Naive thymus-derived CD4-positive, alpha-beta T cell (primary cell): ENCODE measurements around the gene SRR. TPM values are rescaled to one million over a fixed set of nuclear protein-coding genes. Genes with fewer than 3 reads are reported as not detected.
"Not testable (repeated sequence)": the region's sequence is repeated elsewhere in the genome, so short reads cannot be mapped to it uniquely, and the experiment has no call there.

ENCODE experiments used
- ATAC-seq: fragments of 150-1000 bp; cut with Tn5 transposase; 2 replicates; pipeline ENCODE4 v1.10.0; 2021; ENCODE audit warnings: mild to moderate bottlenecking, moderate library complexity
- CTCF ChIA-PET: fragments of 350-600 bp; sonication (Branson Sonifier 250); formaldehyde crosslinking; loops from one replicate; lab custom pipeline; 2021; ENCODE audit warnings: antibody characterized with exemption; lab: Charles Lee
- POLR2A ChIA-PET: fragments of 350-600 bp; sonication (Branson Sonifier 250); formaldehyde crosslinking; loops from one replicate; lab custom pipeline; 2021; ENCODE audit warnings: antibody characterized with exemption, inconsistent platforms; lab: Charles Lee
- DNase-seq, 9 donors: peaks; one replicate each; pipeline versions ENCODE4 v3.0.0 to v3.0.0-alpha.2; 2020 to 2022; ENCODE audit warnings: mixed read lengths in 1 of 9
- H3K27ac ChIP-seq: one replicate; pipeline ENCODE4 v1.7.0; 2013; ENCODE audit warnings: mild to moderate bottlenecking, low read depth, low read length, moderate library complexity
- H3K27me3 ChIP-seq, 2 donors: one replicate each; pipeline ENCODE4 v1.7.0; 2013; ENCODE audit warnings: low read length in 2 of 2, mild to moderate bottlenecking in 2 of 2, moderate library complexity in 2 of 2; ENCODE audit not compliant: control insufficient read depth in 2 of 2, insufficient read depth in 2 of 2
- H3K36me3 ChIP-seq, 3 experiments: 1 replicate in 2 of 3; 2 replicates in 1 of 3; pipeline ENCODE4 v1.7.0; 2013; ENCODE audit warnings: low read length in 3 of 3, mild to moderate bottlenecking in 3 of 3, moderate library complexity in 1 of 3; ENCODE audit not compliant: insufficient read depth in 3 of 3, control insufficient read depth in 2 of 3
- H3K4me1 ChIP-seq, 2 donors: one replicate each; pipeline ENCODE4 v1.7.0; 2013; ENCODE audit warnings: low read length in 2 of 2, mild to moderate bottlenecking in 2 of 2, moderate library complexity in 1 of 2; ENCODE audit not compliant: control insufficient read depth in 2 of 2, insufficient read depth in 2 of 2
- H3K4me3 ChIP-seq: 2 replicates; pipeline ENCODE4 v1.7.0; 2013; ENCODE audit warnings: mild to moderate bottlenecking, low read length
- H3K9me3 ChIP-seq, 3 experiments: 1 replicate in 2 of 3; 2 replicates in 1 of 3; pipeline ENCODE4 v1.7.0; 2013; ENCODE audit warnings: low read length in 3 of 3; ENCODE audit not compliant: control insufficient read depth in 2 of 3
- H3K27ac Mint-ChIP-seq, 9 donors: one replicate each; pipeline ENCODE4 v1.8.0; 2020 to 2022; ENCODE audit warnings: mixed read lengths in 9 of 9, mild to moderate bottlenecking in 8 of 9, moderate library complexity in 5 of 9, inconsistent platforms in 2 of 9
- H3K27me3 Mint-ChIP-seq, 5 donors: one replicate each; pipeline ENCODE4 v1.8.0; 2021 to 2022; ENCODE audit warnings: mixed read lengths in 5 of 5, mild to moderate bottlenecking in 1 of 5
- H3K36me3 Mint-ChIP-seq, 5 donors: one replicate each; pipeline ENCODE4 v1.8.0; 2020 to 2022; ENCODE audit warnings: mixed read lengths in 5 of 5, mild to moderate bottlenecking in 3 of 5, inconsistent platforms in 1 of 5
- H3K4me1 Mint-ChIP-seq, 7 donors: one replicate each; pipeline ENCODE4 v1.8.0; 2020 to 2022; ENCODE audit warnings: mixed read lengths in 7 of 7, mild to moderate bottlenecking in 3 of 7, inconsistent platforms in 1 of 7
- H3K4me3 Mint-ChIP-seq, 10 donors: one replicate each; pipeline ENCODE4 v1.8.0; 2020 to 2022; ENCODE audit warnings: mild to moderate bottlenecking in 10 of 10, mixed read lengths in 10 of 10, moderate library complexity in 6 of 10, inconsistent platforms in 2 of 10
- H3K9me3 Mint-ChIP-seq, 11 donors: one replicate each; pipeline ENCODE4 v1.8.0; 2020 to 2022; ENCODE audit warnings: mixed read lengths in 11 of 11, mild to moderate bottlenecking in 4 of 11, inconsistent platforms in 1 of 11, moderate library complexity in 1 of 11
- intact Hi-C, 2 donors: fragments of 100-400 bp; cut with micrococcal nuclease; formaldehyde crosslinking; loops; one replicate each; pipeline ENCODE4 v1.15.1; 2023
- polyA plus RNA-seq, 2 donors: library from polyadenylated mRNA; unstranded; fragments of 300-500 nt; fragmentation: Illumina TruSeq; gene quantifications; one replicate each; pipeline ENCODE4 v1.2.3, GENCODE V29; 2021
- total RNA-seq, 6 experiments: library from RNA in 5 of 6; stranded (reverse) in 5 of 6; gene quantifications; 1 replicate in 5 of 6; 2 replicates in 1 of 6; pipeline ENCODE4 v1.2.3 and lab custom pipeline; 2021 to 2026

SRR gene
- total and polyA plus RNA-seq, 7 experiments from 2014 or later: 3.1 to 16.0 (median 8.3) TPM

DNA sequence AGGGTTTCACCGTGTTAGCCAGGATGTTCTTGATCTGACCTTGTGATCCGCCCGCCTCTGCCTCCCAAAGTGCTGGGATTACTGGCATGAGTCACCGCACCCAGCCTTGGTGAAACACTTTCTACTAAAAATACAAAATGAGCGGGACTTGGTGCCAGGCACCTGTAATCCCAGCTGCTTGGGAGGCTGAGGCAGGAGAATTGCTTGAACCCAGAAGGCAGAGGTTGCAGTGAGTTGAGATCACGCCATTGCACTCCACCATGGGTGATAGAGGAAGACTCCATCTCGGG, 13.1 kb downstream of the SRR start:
- H3K27me3 ChIP-seq, H3K4me3 ChIP-seq, H3K27ac Mint-ChIP-seq, H3K9me3 Mint-ChIP-seq, H3K27ac ChIP-seq, H3K4me3 Mint-ChIP-seq, H3K4me1 Mint-ChIP-seq, H3K36me3 ChIP-seq, DNase-seq, ATAC-seq, intact Hi-C loops, H3K27me3 Mint-ChIP-seq, H3K9me3 ChIP-seq, H3K4me1 ChIP-seq: not testable (repeated sequence)
- POLR2A ChIA-PET: interaction anchor here (1.9 kb wide), 1 partner anchor 20 kb away, joined by 6 read pairs; the partner anchor contains the start of gene TSR1
- peaks cover 0 to 16% (median 9%) of the 10 kb centered on the region in 5 donors for H3K36me3 Mint-ChIP-seq
- CTCF ChIA-PET: interaction anchor here (0.6 kb wide), 1 partner anchor 99 kb away, joined by 3 read pairs; no protein-coding TSS in a partner anchor

DNA sequence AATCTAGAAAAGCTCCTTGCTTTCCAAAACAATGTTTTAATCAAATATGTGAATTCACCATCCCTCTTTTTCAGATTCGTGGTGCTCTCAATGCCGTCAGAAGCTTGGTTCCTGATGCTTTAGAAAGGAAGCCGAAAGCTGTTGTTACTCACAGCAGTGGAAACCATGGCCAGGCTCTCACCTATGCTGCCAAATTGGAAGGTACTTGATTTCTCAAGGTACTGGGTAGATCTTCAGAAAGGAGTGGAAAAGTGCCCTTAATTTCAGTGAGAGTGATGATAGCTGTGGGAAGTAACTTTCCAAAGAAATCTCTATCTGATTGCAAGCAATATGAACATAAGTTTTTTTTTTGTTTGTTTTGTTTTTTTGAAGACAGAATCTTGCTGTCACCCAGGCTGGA, 14.0 kb downstream of the SRR start:
- H3K4me1 ChIP-seq: no peaks in the 10 kb centered on the region
- CTCF ChIA-PET: interaction anchor here (0.6 kb wide), 1 partner anchor 223 kb away, joined by 5 read pairs; no protein-coding TSS in a partner anchor
- H3K27ac ChIP-seq: no peak overlapping the region
- no peaks in the 10 kb centered on the region for H3K9me3 ChIP-seq
- intact Hi-C loops: no loop called here
- H3K27me3 ChIP-seq: no peaks in the 10 kb centered on the region
- Mint-ChIP-seq H3K9me3 (no peaks in the 10 kb centered on the region), H3K4me3 (no peak overlapping the region), H3K27ac (no peak overlapping the region), H3K36me3 (peaks cover 5 to 22% (median 10%) of the 10 kb centered on the region in 5 donors), H3K4me1 (peaks cover 0 to 8% (median 0%) of the 10 kb centered on the region in 7 donors), H3K27me3 (no peaks in the 10 kb centered on the region)
- POLR2A ChIA-PET: interaction anchor here (1.2 kb wide), 1 partner anchor 10 kb away, joined by 4 read pairs; no protein-coding TSS in a partner anchor
- no peak for ATAC-seq
- DNase-seq: no peak
- peaks cover 0 to 9% (median 0%) of the 10 kb centered on the region in 3 experiments for H3K36me3 ChIP-seq
- no peak overlapping the region for H3K4me3 ChIP-seq

DNA sequence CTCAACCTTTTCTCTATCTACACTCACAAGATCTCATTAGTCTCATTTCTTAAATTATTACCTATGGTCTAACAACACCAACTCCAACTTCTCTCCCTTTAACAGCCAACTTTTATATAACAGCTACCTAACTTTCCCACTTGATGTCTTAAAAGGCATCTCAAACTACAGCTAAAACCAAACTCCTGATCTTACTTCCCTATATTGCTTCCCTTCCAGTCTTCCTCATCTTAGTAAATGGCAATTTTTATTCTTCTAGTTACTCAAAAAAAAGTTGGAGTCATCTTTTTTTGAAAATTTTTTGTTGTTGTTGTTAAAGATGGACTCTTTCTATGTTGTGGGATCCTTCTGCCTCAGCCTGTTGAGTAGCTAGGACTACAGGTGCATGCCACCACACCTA, 15.3 kb downstream of the SRR start:
- Mint-ChIP-seq H3K36me3 (peaks cover 5 to 35% (median 14%) of the 10 kb centered on the region in 5 donors), H3K4me1 (peaks cover 0 to 8% (median 0%) of the 10 kb centered on the region in 7 donors), H3K27me3 (no peaks in the 10 kb centered on the region), H3K9me3 (no peaks in the 10 kb centered on the region), H3K27ac (no peak overlapping the region), H3K4me3 (no peak overlapping the region)
- CTCF ChIA-PET: no interaction called here
- Histone ChIP-seq H3K27me3 (no peaks in the 10 kb centered on the region), H3K9me3 (no peaks in the 10 kb centered on the region), H3K27ac (no peak overlapping the region), H3K4me3 (no peak overlapping the region), H3K36me3 (peaks cover 4 to 21% (median 9%) of the 10 kb centered on the region in 3 experiments), H3K4me1 (no peaks in the 10 kb centered on the region)
- intact Hi-C loops: no loop called here
- POLR2A ChIA-PET: interaction anchor here (0.7 to 1.3 kb wide), 2 partner anchors 17 to 153 kb away, joined by 3 to 4 read pairs; partner anchors contain the start of gene TSR1
- no peak for DNase-seq
- ATAC-seq: no peak

DNA sequence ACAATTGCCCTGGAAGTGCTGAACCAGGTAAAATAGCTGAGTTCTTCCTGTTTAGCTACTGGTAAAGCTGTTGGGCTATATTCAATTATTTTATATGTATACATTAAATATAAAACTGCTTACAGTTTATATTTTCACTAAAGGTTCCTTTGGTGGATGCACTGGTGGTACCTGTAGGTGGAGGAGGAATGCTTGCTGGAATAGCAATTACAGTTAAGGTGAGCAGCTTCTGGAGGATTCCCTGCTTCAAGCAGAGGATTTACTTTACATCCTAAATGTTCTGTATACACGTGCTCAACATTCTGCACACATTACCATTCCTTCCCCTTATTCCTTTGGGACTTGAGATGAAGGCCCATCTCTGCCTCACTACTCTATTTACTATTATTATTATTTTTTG, 17.6 kb downstream of the SRR start:
- Mint-ChIP-seq H3K27me3 (no peaks in the 10 kb centered on the region), H3K36me3 (peaks cover 5 to 46% (median 29%) of the 10 kb centered on the region in 5 donors), H3K4me1 (peaks cover 0 to 8% (median 0%) of the 10 kb centered on the region in 7 donors), H3K4me3 (no peak overlapping the region), H3K27ac (no peak overlapping the region), H3K9me3 (no peaks in the 10 kb centered on the region)
- H3K27me3 ChIP-seq: no peaks in the 10 kb centered on the region
- CTCF ChIA-PET: no interaction called here
- H3K4me3 ChIP-seq: no peak overlapping the region
- H3K36me3 ChIP-seq: peaks cover 10 to 43% (median 22%) of the 10 kb centered on the region in 3 experiments
- DNase-seq (no peak), ATAC-seq (no peak)
- no peaks in the 10 kb centered on the region for H3K4me1 ChIP-seq
- POLR2A ChIA-PET: interaction anchor here (0.6 to 0.9 kb wide), 3 partner anchors 26 to 655 kb away, joined by 3 to 4 read pairs (median 3); no protein-coding TSS in a partner anchor
- no peak overlapping the region for H3K27ac ChIP-seq
- intact Hi-C loops: no loop called here
- no peaks in the 10 kb centered on the region for H3K9me3 ChIP-seq

DNA sequence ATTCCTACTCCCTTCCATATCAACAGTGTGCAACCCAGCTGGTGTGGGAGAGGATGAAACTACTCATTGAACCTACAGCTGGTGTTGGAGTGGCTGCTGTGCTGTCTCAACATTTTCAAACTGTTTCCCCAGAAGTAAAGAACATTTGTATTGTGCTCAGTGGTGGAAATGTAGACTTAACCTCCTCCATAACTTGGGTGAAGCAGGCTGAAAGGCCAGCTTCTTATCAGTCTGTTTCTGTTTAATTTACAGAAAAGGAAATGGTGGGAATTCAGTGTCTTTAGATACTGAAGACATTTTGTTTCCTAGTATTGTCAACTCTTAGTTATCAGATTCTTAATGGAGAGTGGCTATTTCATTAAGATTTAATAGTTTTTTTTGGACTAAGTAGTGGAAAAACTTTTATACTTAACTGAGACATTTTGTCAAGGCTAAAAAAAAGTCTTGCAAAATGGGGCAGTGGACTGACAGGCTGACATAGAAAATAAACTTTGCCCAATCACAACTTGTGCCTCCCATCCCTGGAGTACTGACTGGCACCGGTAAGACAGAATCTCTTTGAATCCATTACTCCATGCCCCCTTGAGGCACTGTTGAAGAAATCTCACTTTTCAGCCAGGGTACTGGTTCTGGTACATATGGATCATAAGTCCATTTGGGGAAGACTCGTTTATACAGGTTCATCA, 20.0 kb downstream of the SRR start:
- H3K9me3 ChIP-seq: no peaks in the 10 kb centered on the region
- peaks cover 5 to 49% (median 32%) of the 10 kb centered on the region in 5 donors for H3K36me3 Mint-ChIP-seq
- intact Hi-C loops: no loop called here
- H3K4me3 ChIP-seq: no peak overlapping the region
- peaks cover 16 to 62% (median 22%) of the 10 kb centered on the region in 3 experiments for H3K36me3 ChIP-seq
- ChIA-PET CTCF (no interaction called here), POLR2A (interaction anchor here (0.6 kb wide), 2 partner anchors 12 to 13 kb away, joined by 3 read pairs; partner anchors contain the start of gene TSR1)
- no peaks in the 10 kb centered on the region for H3K4me1 ChIP-seq
- H3K9me3 Mint-ChIP-seq: no peaks in the 10 kb centered on the region
- no peak overlapping the region for H3K27ac Mint-ChIP-seq
- no peak overlapping the region for H3K4me3 Mint-ChIP-seq
- H3K27ac ChIP-seq: no peak overlapping the region
- H3K27me3 ChIP-seq: no peaks in the 10 kb centered on the region
- no peaks in the 10 kb centered on the region for H3K27me3 Mint-ChIP-seq
- DNase-seq (no peak), ATAC-seq (no peak)
- peaks cover 0 to 8% (median under 1%) of the 10 kb centered on the region in 7 donors for H3K4me1 Mint-ChIP-seq

DNA sequence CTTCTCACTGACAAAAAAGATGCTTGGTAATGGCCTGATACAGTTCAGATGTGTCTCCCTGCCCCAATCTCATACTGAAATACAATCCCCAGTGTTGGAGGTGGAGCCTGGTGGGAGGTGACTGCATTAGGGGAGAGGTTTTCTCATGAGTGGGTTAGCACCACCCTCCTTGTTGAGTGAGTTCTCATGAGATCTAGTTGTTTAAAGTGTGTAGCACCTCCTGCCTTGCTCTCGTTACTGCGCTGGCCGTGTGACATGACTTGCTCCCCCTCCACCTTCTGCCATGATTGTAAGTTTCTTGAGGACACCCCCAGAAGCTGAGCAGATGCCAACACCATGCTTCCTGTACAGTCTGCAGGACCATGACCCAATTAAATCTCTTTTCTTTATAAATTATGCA, 27.6 kb downstream of the SRR start:
- no peaks in the 10 kb centered on the region for H3K27me3 ChIP-seq
- H3K27ac Mint-ChIP-seq: no peak overlapping the region
- no peaks in the 10 kb centered on the region for H3K9me3 Mint-ChIP-seq
- H3K4me1 Mint-ChIP-seq: peaks cover 8 to 25% (median 17%) of the 10 kb centered on the region in 7 donors
- no peak for DNase-seq
- no peak for ATAC-seq
- H3K27ac ChIP-seq: no peak overlapping the region
- no peak overlapping the region for H3K4me3 Mint-ChIP-seq
- no peaks in the 10 kb centered on the region for H3K9me3 ChIP-seq
- peaks cover 36 to 82% (median 44%) of the 10 kb centered on the region in 3 experiments for H3K36me3 ChIP-seq
- ChIA-PET POLR2A (interaction anchor here (1.0 kb wide), 1 partner anchor 12 kb away, joined by 4 read pairs; no protein-coding TSS in a partner anchor), CTCF (interaction anchor here (1.4 kb wide), 1 partner anchor 51 kb away, joined by 5 read pairs; no protein-coding TSS in a partner anchor)
- H3K4me1 ChIP-seq: peaks cover 6 to 11% of the 10 kb centered on the region in 2 donors
- no peaks in the 10 kb centered on the region for H3K27me3 Mint-ChIP-seq
- intact Hi-C loops: no loop called here
- no peak overlapping the region for H3K4me3 ChIP-seq
- peaks cover 6 to 32% (median 24%) of the 10 kb centered on the region in 5 donors for H3K36me3 Mint-ChIP-seq
